ENCODE data around the gene ADGRD2. TPM values are rescaled to one million over a fixed set of nuclear protein-coding genes. Genes with fewer than 3 reads are reported as not detected.

The ADGRD2 gene
- total and polyA plus RNA-seq, 4 donors: not detected

DNA sequence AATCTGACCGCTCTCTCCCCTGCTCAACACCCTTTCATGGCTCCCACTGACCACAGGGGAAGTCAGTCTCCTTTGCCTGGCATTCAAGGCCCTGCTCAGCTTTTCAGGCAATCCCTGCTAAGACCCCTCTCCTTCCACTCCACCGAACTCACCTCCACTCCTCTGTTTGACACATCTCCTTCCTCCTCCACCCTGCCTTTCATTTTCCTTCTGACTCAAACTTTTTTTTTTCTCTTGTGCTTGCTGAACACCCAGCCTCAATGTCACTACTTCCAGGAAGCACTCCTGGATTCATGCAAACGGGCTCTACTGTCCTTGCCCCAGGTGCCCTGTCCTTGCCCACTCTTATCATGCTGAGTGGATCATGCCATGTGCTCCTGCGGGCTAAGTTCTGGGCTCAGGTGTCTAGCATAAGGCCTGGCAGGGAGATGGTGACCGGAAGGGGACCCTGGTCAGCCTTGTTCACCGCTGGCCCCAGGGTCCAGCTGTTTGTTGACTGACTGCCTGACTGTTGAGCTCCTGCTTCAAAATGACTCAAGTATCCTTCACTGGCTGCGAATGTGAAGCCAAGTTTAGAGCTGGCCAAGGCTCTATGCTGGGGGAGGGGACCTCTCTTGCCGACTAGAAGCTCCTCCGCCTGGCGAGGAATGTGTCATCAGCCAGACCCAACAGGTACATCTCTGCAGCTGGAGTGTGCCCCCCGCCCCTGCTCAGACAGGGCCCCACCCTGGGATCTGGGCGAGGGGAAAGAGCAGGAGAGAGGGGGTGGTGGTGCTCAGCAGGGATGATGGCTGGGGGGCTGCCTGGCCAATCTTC is 50.8 kb downstream of the ADGRD2 start:
- H3K9me3 ChIP-seq (ENCODE audit: control insufficient read depth in 4 of 4, low read length in 3 of 4): no peaks in the 10 kb centered on the region
- no peak overlapping the region for H3K4me3 ChIP-seq (ENCODE audit: low read depth in 1 of 3, low read length in 3 of 3)
- TF ChIP-seq GABPA (IDR thresholded peaks at IDR 0.05 in 1 of 2, conservative IDR thresholded peaks at IDR 0.05 in 1 of 2): no peak
- no peak for TF ChIP-seq HNF4A (conservative IDR thresholded peaks at IDR 0.05)
- no peak for TF ChIP-seq RAD21 (IDR thresholded peaks at IDR 0.05)
- no peak for TF ChIP-seq TAF1 (conservative IDR thresholded peaks at IDR 0.05)
- no peak for TF ChIP-seq JUND (IDR thresholded peaks at IDR 0.05)
- TF ChIP-seq, protein P1, sequence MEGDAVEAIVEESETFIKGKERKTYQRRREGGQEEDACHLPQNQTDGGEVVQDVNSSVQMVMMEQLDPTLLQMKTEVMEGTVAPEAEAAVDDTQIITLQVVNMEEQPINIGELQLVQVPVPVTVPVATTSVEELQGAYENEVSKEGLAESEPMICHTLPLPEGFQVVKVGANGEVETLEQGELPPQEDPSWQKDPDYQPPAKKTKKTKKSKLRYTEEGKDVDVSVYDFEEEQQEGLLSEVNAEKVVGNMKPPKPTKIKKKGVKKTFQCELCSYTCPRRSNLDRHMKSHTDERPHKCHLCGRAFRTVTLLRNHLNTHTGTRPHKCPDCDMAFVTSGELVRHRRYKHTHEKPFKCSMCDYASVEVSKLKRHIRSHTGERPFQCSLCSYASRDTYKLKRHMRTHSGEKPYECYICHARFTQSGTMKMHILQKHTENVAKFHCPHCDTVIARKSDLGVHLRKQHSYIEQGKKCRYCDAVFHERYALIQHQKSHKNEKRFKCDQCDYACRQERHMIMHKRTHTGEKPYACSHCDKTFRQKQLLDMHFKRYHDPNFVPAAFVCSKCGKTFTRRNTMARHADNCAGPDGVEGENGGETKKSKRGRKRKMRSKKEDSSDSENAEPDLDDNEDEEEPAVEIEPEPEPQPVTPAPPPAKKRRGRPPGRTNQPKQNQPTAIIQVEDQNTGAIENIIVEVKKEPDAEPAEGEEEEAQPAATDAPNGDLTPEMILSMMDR (IDR thresholded peaks at IDR 0.05; ENCODE audit: low read depth, low read length, missing input control): no peak
- TF ChIP-seq SP1 (IDR thresholded peaks at IDR 0.05): no peak
- TF ChIP-seq RXRA (IDR thresholded peaks at IDR 0.05): no peak
- no peak for TF ChIP-seq FOXA1 (IDR thresholded peaks at IDR 0.05)
- TF ChIP-seq, protein P2, sequence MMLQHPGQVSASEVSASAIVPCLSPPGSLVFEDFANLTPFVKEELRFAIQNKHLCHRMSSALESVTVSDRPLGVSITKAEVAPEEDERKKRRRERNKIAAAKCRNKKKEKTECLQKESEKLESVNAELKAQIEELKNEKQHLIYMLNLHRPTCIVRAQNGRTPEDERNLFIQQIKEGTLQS (IDR thresholded peaks at IDR 0.05): no peak
- TF ChIP-seq YY1 (IDR thresholded peaks at IDR 0.05): no peak
- TF ChIP-seq FOXA2 (IDR thresholded peaks at IDR 0.05): no peak
- TF ChIP-seq HNF4G (IDR thresholded peaks at IDR 0.05): no peak
- TF ChIP-seq ZBTB33 (IDR thresholded peaks at IDR 0.05): no peak
- TF ChIP-seq EGR1 (IDR thresholded peaks at IDR 0.05; ENCODE audit: low read depth in 2 of 2): no peak
- no peak for TF ChIP-seq NR2F2 (IDR thresholded peaks at IDR 0.05)
- TF ChIP-seq MAX (IDR thresholded peaks at IDR 0.05): no peak
- no peak overlapping the region for H3K27ac ChIP-seq (ENCODE audit: low read depth in 1 of 2, low read length in 2 of 2)
- DNase-seq (ENCODE audit: low spot score): no peak
- peaks cover 3 to 12% (median 9%) of the 10 kb centered on the region in 4 donors for H3K4me1 ChIP-seq (ENCODE audit: control insufficient read depth in 4 of 4, insufficient read depth in 4 of 4, low read length in 3 of 4)
- H3K9ac ChIP-seq (ENCODE audit: low read depth in 1 of 2, low read length in 2 of 2): no peak overlapping the region
- peaks cover 0 to 16% (median 8%) of the 10 kb centered on the region in 4 donors for H3K27me3 ChIP-seq (ENCODE audit: control insufficient read depth in 4 of 4, insufficient read depth in 4 of 4, low read length in 3 of 4)
- 74% methylated on average over 12 of the region's 12 CpGs for WGBS
- H3K36me3 ChIP-seq (ENCODE audit: control insufficient read depth in 4 of 4, insufficient read depth in 3 of 4, low read depth in 1 of 4, low read length in 3 of 4): no peaks in the 10 kb centered on the region

DNA sequence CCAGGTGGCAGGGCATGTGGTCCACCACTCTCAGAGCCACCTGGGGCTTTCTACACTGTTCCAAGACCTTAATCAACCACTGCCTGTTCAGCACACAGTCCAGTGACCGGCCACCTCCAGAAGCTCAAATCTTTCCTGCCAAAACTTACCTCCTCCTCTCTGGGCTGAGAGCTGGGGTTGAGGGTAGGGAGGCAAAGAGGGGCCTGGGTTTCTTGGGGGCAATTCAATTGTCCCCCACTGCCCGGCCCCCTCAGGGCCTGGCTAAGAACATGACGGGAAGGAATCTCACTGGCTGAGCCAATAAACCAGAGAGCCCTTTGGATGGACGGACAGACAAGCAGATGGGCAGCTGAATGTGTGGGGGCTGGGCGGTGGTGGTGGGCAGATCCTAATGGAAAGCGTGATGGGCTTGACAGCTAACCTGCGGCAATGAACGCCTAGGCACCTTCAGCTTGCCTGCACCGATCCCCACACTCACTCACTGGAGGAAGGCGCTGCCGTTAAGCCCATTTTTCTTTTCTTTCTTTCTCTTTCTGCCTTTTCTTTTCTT is 51.6 kb downstream of the ADGRD2 start:
- TF ChIP-seq REST (IDR thresholded peaks at IDR 0.05) (no peak), JUND (IDR thresholded peaks at IDR 0.05) (no peak), RXRA (IDR thresholded peaks at IDR 0.05) (no peak), TAF1 (conservative IDR thresholded peaks at IDR 0.05) (no peak)
- H3K9ac ChIP-seq (ENCODE audit: low read depth in 1 of 2, low read length in 2 of 2): no peak overlapping the region
- H3K4me1 ChIP-seq (ENCODE audit: control insufficient read depth in 4 of 4, insufficient read depth in 4 of 4, low read length in 3 of 4): peaks cover 3 to 12% (median 9%) of the 10 kb centered on the region in 4 donors
- H3K9me3 ChIP-seq (ENCODE audit: control insufficient read depth in 4 of 4, low read length in 3 of 4): no peaks in the 10 kb centered on the region
- H3K27me3 ChIP-seq (ENCODE audit: control insufficient read depth in 4 of 4, insufficient read depth in 4 of 4, low read length in 3 of 4): peaks cover 0 to 16% (median 8%) of the 10 kb centered on the region in 4 donors
- no peak for DNase-seq (ENCODE audit: low spot score)
- H3K27ac ChIP-seq (ENCODE audit: low read depth in 1 of 2, low read length in 2 of 2): no peak overlapping the region
- WGBS: 60% methylated on average over 11 of the region's 11 CpGs
- no peaks in the 10 kb centered on the region for H3K36me3 ChIP-seq (ENCODE audit: control insufficient read depth in 4 of 4, insufficient read depth in 3 of 4, low read depth in 1 of 4, low read length in 3 of 4)
- no peak overlapping the region for H3K4me3 ChIP-seq (ENCODE audit: low read depth in 1 of 3, low read length in 3 of 3)
